Activated CD4-positive, alpha-beta T cell treated with anti-CD3 and anti-CD28 coated beads, Interleukin-2, amount 50 U/mL, for 16 hours (primary cell): ENCODE measurements around the gene FAM107A.
A peak's percentile ranks its signal among the peaks of the same experiment; 100 is the strongest.

Experiments used
- DNase-seq: peaks from one replicate; pipeline ENCODE4 v3.0.0-alpha.2; 2020

FAM107A gene

GRCh38 chr3:58591517-58592510, 14.6 kb upstream of the FAM107A start:
- DNase-seq: no peak

GRCh38 chr3:58588030-58588614, 10.9 kb upstream of the FAM107A start:
- no peak for DNase-seq

GRCh38 chr3:58586776-58587192, 9.6 kb upstream of the FAM107A start:
- no peak for DNase-seq

- DNase-seq: no peak
These were observed 8.8 kb upstream of the FAM107A start for GRCh38 chr3:58585994-58586393.

- DNase-seq: peak; percentile 65
These were observed 8.0 kb upstream of the FAM107A start for GRCh38 chr3:58585005-58585786.

GRCh38 chr3:58584690-58585004, 7.5 kb upstream of the FAM107A start:
- no peak for DNase-seq

GRCh38 chr3:58581328-58582091, 4.3 kb upstream of the FAM107A start:
- no peak for DNase-seq

GRCh38 chr3:58580826-58581327, 3.7 kb upstream of the FAM107A start:
- DNase-seq: no peak

GRCh38 chr3:58578873-58579272, 1.7 kb upstream of the FAM107A start:
- DNase-seq: no peak

- no peak for DNase-seq
These were observed 475 bp downstream of the FAM107A start for GRCh38 chr3:58576716-58577115.

- DNase-seq: no peak
These were observed 1.1 kb downstream of the FAM107A start for GRCh38 chr3:58575971-58576652.

GRCh38 chr3:58574682-58575081, 2.5 kb downstream of the FAM107A start:
- DNase-seq: no peak

- no peak for DNase-seq
These were observed 3.1 kb downstream of the FAM107A start for GRCh38 chr3:58574106-58574505.

GRCh38 chr3:58573640-58574039, 3.6 kb downstream of the FAM107A start:
- no peak for DNase-seq

- DNase-seq: no peak
These were observed 4.5 kb downstream of the FAM107A start for GRCh38 chr3:58572634-58573230.

- no peak for DNase-seq
These were observed 5.1 kb downstream of the FAM107A start for GRCh38 chr3:58572013-58572633.

GRCh38 chr3:58570851-58571250, 6.3 kb downstream of the FAM107A start:
- no peak for DNase-seq

GRCh38 chr3:58569287-58570001, 7.7 kb downstream of the FAM107A start:
- no peak for DNase-seq

- peak; percentile 71 for DNase-seq
These were observed 8.5 kb downstream of the FAM107A start for GRCh38 chr3:58568572-58569286.

GRCh38 chr3:58567251-58567515, 10.0 kb downstream of the FAM107A start:
- no peak for DNase-seq
